Dermis microvascular lymphatic vessel endothelial cell (primary cell): ENCODE measurements around the gene ATP2C2. TPM values are rescaled to one million over a fixed set of nuclear protein-coding genes. Genes with fewer than 3 reads are reported as not detected.
A peak's percentile ranks its signal among the peaks of the same experiment; 100 is the strongest.

Experiments
- DNase-seq, 2 donors: peaks; one replicate each; pipeline versions ENCODE4 v3.0.0 to v3.0.0-alpha.2; 2010; ENCODE audit warnings: low read depth in 2 of 2
- total RNA-seq: library from RNA; depleted of rRNA; stranded (reverse); fragments of >200 nt; gene quantifications from 2 replicates; pipeline ENCODE4 v1.2.1, GENCODE V29; 2014

The ATP2C2 gene
- total RNA-seq, 1 donor from 2014 or later: not detected

GRCh38 chr16:84467256-84467655, 98.9 kb downstream of the ATP2C2 start:
- DNase-seq: no peak

DNA sequence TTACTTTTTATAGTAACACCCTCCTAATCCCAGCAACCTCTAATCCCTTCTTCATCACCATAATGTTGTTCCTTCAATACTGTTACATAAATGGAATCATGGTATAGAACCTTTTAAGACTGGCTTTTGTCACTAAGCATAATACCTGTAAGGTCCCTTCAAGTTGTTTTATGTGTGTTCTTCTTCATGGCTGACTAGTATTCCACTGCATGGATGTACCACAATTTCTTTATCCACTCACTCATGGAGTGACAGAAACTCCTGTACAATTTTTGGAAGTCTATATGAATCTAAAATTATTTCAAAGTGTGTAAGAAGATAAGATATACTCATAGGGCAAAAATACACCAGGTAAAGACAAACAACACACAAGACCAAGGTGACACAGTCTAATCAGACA, 99.4 kb downstream of the ATP2C2 start:
- no peak for DNase-seq

DNA sequence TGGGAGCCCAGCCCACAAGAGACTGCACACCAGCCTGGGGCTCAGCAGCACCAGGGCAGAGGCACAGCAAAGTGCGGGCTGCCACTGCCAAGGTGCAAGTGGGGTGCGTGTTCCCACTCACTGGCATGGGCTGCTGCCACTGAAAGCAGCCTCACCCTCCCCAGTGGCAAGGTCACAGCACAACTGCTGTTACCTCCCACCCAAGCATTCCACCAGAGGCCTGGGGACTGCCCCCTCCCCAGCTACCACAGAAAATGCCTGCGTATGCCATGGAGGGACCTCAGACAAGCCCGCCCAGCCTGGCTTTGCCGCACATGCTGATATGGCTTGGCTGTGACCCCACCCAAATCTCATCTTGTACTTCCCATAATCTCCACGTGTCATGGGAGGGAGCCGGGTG, 103.0 kb downstream of the ATP2C2 start:
- DNase-seq: no peak

DNA sequence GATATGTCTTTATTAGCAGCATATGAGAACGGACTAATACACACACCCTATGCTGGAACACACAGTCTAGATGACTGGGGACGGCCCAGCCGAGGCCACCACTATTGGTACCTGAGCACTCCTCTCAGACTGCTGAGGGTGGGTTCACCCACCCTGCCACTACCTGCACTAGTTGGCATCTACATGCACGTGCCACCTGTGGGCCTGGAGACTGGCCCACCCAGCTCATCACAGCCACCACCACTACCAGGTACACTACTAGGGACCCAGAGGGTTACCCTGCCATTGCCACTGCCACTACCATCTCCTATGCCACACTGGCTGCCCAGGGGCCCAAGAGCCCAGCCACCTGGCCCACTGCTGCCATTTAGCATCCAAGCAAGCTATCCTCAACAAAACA, 103.6 kb downstream of the ATP2C2 start:
- no peak for DNase-seq

DNA sequence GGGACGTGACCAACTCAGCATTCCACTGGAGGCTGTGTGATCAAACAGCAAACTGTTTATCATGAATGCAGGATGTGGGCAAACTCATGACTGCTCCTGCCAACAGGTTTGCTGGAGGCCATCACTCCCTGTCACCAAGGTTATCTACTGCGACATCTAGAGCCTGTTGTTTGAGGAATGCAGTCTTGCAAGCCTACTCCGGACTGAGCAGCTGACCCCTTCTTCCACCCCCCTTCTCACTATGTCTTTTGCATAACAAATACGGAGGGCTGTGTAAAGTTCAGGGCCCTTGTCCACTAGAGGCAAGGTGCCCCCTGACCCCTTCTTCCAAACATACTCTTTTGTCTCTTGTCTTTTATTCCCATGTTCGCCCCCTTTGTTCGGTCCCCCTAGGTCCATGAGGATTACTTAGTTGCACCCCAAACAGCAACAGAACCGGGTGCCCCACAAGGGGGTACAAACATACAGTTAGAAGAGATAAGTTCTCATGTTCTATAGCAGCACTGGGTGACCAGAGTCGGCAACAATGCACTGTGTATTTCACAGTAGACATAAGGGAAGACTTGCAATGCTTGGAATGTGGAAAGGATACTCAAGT, 107.4 kb downstream of the ATP2C2 start:
- DNase-seq: no peak

GRCh38 chr16:84476401-84476800, 108.1 kb downstream of the ATP2C2 start:
- no peak for DNase-seq

DNA sequence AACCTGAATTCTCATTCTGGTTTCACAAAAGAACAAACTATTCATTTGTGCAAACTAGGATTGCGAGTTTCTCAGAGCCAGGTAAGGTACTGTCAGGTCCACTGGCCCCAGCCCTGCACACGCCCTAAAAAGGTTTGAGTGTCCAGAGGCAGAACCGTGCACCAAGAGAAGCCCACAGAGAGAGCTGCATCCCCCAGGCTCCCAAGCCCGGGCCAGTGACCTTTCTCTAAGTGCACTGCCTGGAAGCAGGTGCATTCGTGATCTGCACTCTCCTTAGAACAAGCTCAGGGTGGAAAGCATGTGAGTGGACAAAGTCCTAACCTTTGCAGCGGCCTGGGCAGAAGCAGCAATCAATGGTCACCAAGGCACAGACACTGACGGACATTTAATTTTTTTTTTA, 109.3 kb downstream of the ATP2C2 start:
- DNase-seq: no peak

DNA sequence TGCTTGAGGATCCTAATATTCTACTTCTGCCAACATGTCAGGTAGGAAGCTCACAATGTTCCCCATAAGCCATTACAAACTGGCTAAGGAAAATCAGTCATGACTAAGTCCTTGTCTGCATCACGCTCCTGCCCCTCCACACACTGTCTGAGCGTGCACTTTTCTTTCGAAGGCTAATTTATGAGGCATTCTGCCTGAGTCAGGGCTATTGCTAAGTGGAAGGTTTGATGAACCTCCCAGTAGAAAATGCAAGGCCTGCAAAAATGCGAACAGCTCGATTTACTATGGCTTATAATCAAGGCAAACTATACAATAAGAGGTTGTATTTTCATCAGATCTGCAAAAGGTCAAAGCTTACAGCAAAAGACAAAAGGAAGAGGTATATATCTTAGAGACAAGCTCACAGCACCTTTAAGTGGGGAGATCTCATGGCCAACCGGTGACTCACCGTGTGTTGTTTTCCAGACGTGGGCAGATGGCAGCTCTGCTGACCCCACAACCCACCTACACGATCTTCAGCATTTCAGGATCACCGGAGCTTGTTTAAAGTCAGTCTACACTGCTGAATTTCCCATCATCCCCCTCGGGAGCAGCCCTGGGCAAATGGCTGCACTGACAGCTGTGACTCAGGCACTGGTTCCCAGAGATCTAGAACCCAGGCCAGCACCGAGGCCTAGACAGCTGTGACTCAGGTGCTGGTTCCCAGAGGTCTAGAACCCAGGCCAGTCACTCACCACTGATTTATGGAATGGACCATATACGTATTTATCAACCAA, 110.0 kb downstream of the ATP2C2 start:
- DNase-seq: peak in 1 of 2 donors; percentile 11

GRCh38 chr16:84479716-84480450, 111.5 kb downstream of the ATP2C2 start:
- DNase-seq: no peak

DNA sequence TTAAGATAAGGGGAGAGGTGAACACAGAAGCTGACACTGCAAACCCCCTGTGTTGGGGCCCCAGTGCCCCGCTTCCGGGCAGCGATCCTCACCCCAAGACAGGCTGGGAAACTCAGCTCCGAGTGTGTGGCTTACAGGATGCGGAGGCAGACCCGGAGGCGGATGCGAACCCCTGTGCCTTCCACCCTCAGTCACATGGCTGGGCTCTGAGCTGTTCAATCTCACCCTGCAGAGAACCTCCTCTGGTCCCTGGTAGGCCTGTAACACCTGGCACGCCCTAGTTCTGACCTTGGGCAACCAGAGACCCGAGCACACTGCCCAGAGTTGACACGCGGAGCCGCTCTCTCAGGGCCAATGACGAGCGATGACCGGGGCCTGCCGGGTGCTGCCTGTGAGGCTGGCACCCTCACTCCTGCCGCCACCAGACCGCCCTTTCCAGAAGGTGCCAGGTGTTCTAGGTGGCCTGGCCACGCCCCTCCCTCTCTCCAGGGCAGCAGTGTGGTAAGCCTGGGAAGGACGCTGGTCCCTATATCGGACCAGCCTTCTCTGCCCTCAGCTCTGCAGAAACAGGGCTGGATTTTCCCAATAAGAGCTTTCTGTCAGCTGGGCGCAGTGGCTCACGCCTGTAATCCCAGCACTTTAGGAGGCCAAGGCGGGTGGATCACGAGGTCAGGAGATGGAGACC, 112.9 kb downstream of the ATP2C2 start:
- DNase-seq: no peak

DNA sequence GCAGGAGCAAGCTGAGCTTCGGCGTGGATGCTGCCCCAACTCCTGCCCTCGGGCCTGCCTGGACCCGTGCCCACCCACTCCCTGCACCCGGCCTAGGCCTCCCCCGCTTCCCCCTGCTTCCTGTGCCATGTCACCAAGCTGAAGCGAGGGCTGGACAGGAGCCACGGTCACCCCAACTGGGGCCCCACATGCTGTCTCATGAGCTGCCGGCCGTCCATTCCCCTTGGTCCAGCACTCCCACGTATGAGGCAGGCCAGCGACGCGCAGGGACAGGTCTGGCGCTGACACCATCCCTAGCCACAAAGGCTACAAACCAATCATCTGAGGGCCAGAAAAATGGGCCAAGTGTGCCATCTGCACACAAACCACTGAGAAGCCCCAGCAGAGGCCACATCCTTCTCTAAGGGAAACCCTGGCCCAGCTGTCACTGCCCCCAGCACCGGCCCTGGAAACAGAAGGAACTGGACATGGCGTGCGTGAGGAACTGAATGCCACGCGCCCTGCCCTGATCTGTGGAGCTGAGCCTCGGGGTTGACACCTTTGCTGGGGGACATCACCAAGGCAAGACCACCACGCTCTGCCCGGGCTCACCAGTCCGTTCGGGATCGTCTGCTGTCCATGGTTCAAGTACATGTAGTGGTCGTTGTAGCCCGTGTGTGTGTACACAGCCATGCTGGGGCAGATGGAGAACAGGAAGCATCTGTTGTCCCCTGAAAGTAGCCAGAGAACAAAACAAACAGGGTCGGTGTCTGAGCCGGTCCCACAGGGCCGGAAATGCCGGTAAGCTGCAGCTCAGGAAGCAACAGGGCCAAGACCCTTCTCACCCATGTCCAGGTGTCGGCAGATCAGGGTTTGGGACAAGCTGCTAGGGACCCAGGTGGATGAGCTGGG, 113.9 kb downstream of the ATP2C2 start:
- peak; percentile 78 to 79 for DNase-seq

- DNase-seq: no peak
Measured at GRCh38 chr16:84482951-84483881, 114.9 kb downstream of the ATP2C2 start.

DNA sequence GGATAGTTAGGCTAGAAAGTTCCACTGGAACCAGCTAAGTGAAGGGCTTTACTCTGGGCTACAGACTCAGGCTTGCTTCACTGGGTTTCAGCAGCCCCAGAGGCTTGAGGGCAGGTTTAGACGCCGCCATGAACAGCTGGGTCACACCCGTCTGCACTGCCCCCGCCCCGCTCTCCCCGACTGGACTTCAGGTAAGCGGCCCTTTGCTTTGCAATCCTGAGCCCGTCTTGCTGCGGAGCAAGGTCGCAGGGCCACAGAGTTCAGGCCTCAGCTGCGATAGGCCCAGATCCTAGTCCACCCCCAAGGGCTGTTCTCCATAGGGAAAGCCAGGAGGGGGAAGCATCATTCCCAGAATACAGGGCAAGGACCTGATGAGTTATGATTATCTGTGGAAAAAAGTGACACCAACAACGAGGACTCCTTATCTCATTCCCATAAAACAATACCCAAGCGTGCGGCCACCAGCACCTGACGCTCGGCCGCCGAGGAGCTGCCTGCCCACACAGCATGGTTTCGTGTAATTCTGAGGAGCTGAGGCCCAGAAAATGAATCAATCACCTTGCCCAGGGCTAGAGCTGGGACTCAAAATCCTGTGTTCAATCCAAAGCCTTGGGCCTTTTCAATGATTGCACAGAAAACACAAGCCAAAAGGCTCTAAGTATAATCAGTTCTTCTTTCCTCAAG, 115.7 kb downstream of the ATP2C2 start:
- no peak for DNase-seq

DNA sequence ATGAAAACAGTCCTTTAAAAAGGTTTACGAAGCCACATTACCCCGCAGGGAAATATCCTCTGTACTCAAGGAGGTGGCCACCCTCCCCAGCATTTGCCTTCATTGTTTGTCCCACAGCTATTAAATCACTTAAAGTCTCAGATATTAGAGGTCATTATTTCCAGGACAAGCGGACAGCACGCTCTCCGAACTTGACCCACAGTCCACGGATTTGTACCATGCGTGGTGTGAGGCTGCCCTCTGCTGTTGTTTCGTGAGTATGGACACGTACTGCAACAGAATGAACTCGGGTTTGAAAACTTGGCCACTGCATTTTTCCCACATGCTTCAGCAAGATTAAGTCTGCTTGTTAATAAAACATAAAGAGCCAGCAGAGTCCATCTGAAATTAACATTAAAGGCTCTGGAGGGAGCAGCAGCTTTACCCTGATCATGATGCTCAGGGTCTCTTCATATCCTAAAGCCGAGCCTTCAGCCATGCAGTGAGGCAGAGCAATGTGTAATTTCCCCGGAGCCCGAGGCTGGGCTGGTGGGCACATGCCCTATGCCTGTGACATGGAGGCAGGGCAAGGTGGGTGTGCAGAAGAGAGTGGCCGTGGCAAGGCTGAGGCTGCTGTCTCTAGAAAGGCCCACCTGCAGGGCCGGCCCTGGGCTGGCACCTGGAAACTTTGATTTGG, 116.4 kb downstream of the ATP2C2 start:
- DNase-seq: peak; percentile 52 to 68

GRCh38 chr16:84485255-84486010, 117.1 kb downstream of the ATP2C2 start:
- no peak for DNase-seq

GRCh38 chr16:84486126-84486525, 117.8 kb downstream of the ATP2C2 start:
- DNase-seq: no peak

DNA sequence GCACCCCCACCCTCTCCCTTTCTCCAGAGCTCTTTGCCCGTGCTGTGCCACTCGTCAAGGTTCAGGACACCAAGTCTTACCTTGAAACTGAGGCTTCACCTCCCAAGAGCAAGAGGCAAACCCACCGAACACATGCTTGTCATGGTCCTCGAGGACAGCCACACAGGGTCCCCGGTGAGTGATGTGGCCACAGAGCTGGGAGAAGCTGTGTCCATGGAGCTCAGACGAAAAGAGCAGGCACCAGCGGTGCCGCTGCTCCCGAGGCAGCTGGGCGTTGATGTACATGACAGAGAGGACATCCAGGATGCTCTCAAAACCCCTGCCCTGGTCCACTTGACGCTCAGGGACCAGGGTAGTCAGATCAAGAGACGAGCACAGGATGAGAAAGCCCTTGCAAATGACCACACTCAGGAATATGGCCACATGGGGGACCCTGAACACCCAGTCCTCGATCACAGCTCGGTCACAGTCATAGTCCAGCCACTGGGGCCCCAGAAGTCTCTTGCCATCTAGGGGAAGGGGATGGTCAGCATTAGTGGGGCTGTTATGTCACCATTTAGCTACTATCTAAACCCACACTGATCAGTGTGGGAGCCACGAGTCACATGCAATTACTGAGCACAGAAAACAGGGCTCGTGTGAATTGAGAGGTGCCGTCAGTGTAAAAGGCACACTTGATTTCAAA, 118.4 kb downstream of the ATP2C2 start:
- DNase-seq: no peak
